PFSK-1 (cell line): ENCODE data around the gene LAIR1.

Experiments used
- POLR2AphosphoS5 ChIP-seq: IDR thresholded peaks from 2 replicates; pipeline ENCODE4 v1.6.1; 2012; ENCODE audit warnings: low read depth, mild to moderate bottlenecking, control low read depth, low read length, moderate library complexity
- SIN3A ChIP-seq: IDR thresholded peaks from 2 replicates; pipeline ENCODE4 v1.6.1; 2012; ENCODE audit warnings: mild to moderate bottlenecking, low read length, moderate library complexity, borderline replicate concordance; ENCODE audit not compliant: insufficient read depth
- TF ChIP-seq, protein P1 (sequence below), 2 experiments: IDR thresholded peaks; 2 replicates each; pipeline versions ENCODE4 v1.6.1 to v1.8.0; 2011 to 2012; ENCODE audit warnings: low read depth in 2 of 2, low read length in 2 of 2, control low read depth in 1 of 2, inconsistent platforms in 1 of 2, mild to moderate bottlenecking in 1 of 2, moderate library complexity in 1 of 2; ENCODE audit not compliant: insufficient read depth in 1 of 2

- TF ChIP-seq SIN3A: no peak
- TF ChIP-seq, protein P1, sequence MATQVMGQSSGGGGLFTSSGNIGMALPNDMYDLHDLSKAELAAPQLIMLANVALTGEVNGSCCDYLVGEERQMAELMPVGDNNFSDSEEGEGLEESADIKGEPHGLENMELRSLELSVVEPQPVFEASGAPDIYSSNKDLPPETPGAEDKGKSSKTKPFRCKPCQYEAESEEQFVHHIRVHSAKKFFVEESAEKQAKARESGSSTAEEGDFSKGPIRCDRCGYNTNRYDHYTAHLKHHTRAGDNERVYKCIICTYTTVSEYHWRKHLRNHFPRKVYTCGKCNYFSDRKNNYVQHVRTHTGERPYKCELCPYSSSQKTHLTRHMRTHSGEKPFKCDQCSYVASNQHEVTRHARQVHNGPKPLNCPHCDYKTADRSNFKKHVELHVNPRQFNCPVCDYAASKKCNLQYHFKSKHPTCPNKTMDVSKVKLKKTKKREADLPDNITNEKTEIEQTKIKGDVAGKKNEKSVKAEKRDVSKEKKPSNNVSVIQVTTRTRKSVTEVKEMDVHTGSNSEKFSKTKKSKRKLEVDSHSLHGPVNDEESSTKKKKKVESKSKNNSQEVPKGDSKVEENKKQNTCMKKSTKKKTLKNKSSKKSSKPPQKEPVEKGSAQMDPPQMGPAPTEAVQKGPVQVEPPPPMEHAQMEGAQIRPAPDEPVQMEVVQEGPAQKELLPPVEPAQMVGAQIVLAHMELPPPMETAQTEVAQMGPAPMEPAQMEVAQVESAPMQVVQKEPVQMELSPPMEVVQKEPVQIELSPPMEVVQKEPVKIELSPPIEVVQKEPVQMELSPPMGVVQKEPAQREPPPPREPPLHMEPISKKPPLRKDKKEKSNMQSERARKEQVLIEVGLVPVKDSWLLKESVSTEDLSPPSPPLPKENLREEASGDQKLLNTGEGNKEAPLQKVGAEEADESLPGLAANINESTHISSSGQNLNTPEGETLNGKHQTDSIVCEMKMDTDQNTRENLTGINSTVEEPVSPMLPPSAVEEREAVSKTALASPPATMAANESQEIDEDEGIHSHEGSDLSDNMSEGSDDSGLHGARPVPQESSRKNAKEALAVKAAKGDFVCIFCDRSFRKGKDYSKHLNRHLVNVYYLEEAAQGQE (IDR thresholded peaks at IDR 0.05; ENCODE audit: insufficient read depth in 1 of 2, low read depth in 2 of 2, low read length in 2 of 2): no peak
- no peak for TF ChIP-seq POLR2AphosphoS5
These were observed 49.4 kb upstream of the LAIR1 start for GRCh38 chr19:54414156-54414555.
